Psoas muscle (tissue), 8 donors: Measurements from ENCODE around the gene SUPT4H1. TPM values are rescaled to one million over a fixed set of nuclear protein-coding genes. Genes with fewer than 3 reads are reported as not detected.

Experiments
- ATAC-seq, 4 donors: fragments of 200-7000 bp; cut with Tn5 transposase; one replicate each; pipeline ENCODE4 v1.9.1; 2020; ENCODE audit warnings: moderate library complexity in 3 of 4, mild to moderate bottlenecking in 2 of 4
- DNase-seq, 2 donors: peaks; one replicate each; pipeline ENCODE4 v3.0.0-alpha.2; 2020
- H3K27ac ChIP-seq: fragments of 200-600 bp; one replicate; pipeline ENCODE4 v1.8.0; 2022
- H3K27me3 ChIP-seq, 3 donors: fragments of 200-600 bp in 1 of 3; one replicate each; pipeline versions ENCODE4 v1.6.1 to v1.8.0; 2013 to 2022; ENCODE audit warnings: low read length in 2 of 3, mild to moderate bottlenecking in 2 of 3, moderate library complexity in 1 of 3; ENCODE audit not compliant: insufficient read depth in 3 of 3
- H3K36me3 ChIP-seq, 2 donors: fragments of 200-600 bp in 1 of 2; one replicate each; pipeline versions ENCODE4 v1.6.1 to v1.8.0; 2013 to 2022; ENCODE audit warnings: low read depth in 1 of 2, mild to moderate bottlenecking in 1 of 2, moderate library complexity in 1 of 2; ENCODE audit not compliant: insufficient read depth in 1 of 2
- H3K4me1 ChIP-seq: fragments of 200-600 bp; one replicate; pipeline ENCODE4 v1.8.0; 2022
- H3K4me3 ChIP-seq: fragments of 200-600 bp; one replicate; pipeline ENCODE4 v1.8.0; 2022; ENCODE audit warnings: mild to moderate bottlenecking
- H3K9me3 ChIP-seq: fragments of 200-600 bp; one replicate; pipeline ENCODE4 v1.8.0; 2022
- WGBS, 3 donors: extraction: QIAGEN DNeasy Blood & Tissue Kit; methylation state at CpG; one replicate each; pipeline versions ENCODE4 v1.1.6 to v1.1.7; 2013; 5-methylcytosine and 5-hydroxymethylcytosine counted together
- intact Hi-C, 2 donors: fragments of 100-400 bp; cut with DNase I; formaldehyde crosslinking; loops; one replicate each; pipeline versions ENCODE4 v1.11.0 to v1.14.2; 2022
- polyA plus RNA-seq, 3 donors: library from polyadenylated mRNA; stranded (reverse); fragments of 200-250 nt; gene quantifications; one replicate each; pipeline ENCODE4 v1.2.3, GENCODE V29; 2013
- total RNA-seq, 4 donors: library from RNA; stranded (reverse); fragmentation: NEBNext Ultra II Directional in 2 of 4; extraction: Animal tissue kit (Norgen Biotek cat#: 25700) in 2 of 4; gene quantifications; one replicate each; pipeline versions ENCODE4 v1.2.1 to v1.2.4, GENCODE V29; 2021 to 2023
- TF ChIP-seq, protein P1 (sequence below): fragments of 200-600 bp; IDR thresholded peaks from one replicate; pipeline ENCODE4 v1.8.0; 2022; ENCODE audit warnings: antibody characterized with exemption
- donor health status: healthy with polysubstance abuse.
- donor health status: DM: no; HTN: no; CAD: no; lungs with moderate emphysema.
- donor health status: Bipolar disorder and iron deficiency.
- donor health status: healthy.
- donor health status: DM: yes; HTN: yes; CAD: no.
- donor health status: DM: no; HTN: no; CAD: no.
- donor health status: DM: no; HTN: no; CAD: no.
- donor health status: DM: yes; HTN: yes; CAD: no.

SUPT4H1 gene
- total and polyA plus RNA-seq, 7 donors: 52.1 to 86.8 (median 58.2) TPM

DNA sequence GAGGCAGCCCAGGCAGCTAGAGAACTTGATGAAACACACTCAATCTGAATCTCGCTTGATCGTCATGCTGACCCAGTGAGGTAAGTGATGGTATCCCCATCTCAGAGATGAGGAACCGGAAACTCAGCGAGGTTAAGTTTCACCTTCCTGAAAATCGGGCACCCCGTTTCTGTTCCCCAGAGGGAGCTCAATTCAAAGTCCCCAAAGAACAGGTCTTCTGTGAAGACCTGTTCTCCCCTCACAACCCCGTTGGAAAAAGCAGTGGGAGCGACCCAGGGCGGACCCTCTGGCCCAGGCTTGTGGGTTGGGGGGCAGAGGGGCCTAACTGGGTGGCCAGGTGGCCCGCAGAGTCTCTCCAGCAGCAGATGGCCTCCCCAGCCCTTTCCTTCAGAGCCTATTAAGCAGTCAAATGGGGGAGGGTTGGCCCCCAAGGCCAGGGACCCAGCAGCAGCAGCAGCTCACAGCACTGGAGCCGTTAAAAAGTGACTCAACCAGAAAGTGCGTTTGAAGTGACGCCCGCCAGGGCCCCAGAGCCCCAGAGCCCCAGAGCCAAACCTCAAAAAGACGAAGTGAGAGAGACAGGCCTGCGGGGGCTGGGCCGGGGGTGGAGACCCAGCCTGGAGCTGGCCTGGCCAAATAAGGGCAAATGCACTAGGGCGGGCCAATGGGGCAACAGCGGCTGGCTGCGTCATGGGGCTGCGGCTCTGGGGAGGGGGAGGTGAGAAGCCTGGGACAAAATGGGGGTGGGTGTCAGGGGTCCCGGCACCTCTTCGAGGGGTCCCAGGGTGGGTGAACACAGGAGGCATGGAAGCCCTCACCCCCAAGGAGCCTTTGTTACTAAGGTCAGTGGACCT is 14.2 kb downstream of the SUPT4H1 start:
- TF ChIP-seq, protein P1, sequence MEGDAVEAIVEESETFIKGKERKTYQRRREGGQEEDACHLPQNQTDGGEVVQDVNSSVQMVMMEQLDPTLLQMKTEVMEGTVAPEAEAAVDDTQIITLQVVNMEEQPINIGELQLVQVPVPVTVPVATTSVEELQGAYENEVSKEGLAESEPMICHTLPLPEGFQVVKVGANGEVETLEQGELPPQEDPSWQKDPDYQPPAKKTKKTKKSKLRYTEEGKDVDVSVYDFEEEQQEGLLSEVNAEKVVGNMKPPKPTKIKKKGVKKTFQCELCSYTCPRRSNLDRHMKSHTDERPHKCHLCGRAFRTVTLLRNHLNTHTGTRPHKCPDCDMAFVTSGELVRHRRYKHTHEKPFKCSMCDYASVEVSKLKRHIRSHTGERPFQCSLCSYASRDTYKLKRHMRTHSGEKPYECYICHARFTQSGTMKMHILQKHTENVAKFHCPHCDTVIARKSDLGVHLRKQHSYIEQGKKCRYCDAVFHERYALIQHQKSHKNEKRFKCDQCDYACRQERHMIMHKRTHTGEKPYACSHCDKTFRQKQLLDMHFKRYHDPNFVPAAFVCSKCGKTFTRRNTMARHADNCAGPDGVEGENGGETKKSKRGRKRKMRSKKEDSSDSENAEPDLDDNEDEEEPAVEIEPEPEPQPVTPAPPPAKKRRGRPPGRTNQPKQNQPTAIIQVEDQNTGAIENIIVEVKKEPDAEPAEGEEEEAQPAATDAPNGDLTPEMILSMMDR: no peak
- DNase-seq (peak; percentile 78 to 87), ATAC-seq (peak; percentile 57 to 77 (median 60))
- no peaks in the 10 kb centered on the region for H3K9me3 ChIP-seq
- no peak overlapping the region for H3K4me3 ChIP-seq
- H3K36me3 ChIP-seq: no peaks in the 10 kb centered on the region
- no peaks in the 10 kb centered on the region for H3K4me1 ChIP-seq
- H3K27ac ChIP-seq: peak overlapping the region; percentile 66
- peaks cover 0 to 16% (median 0%) of the 10 kb centered on the region in 3 donors for H3K27me3 ChIP-seq
- intact Hi-C loops: no loop called here
- 30 to 47% (median 32%) methylated on average over 22 to 23 of the region's 23 CpGs for WGBS, 3 donors

DNA sequence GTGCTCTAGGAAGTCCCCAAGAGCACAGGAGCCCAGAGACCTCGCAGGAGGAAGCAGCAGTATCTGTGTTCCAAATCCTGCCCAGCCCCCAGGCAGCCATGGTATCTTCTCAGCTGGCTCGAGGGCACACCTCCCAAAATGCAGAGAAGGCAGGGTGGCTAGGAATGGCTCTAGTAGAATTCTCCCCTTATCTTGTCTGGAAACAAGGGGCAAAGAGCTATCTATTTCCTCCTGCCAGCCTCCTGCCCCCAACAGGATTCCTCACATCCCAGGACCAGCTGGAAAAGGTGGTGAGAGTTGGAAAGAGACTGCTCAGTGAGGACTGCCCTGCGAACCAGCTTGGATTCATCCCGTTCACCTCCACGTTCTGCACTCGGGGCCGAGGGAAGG is 14.8 kb downstream of the SUPT4H1 start:
- Histone ChIP-seq H3K27ac (peak overlapping the region; percentile 66), H3K27me3 (peaks cover 0 to 23% (median 0%) of the 10 kb centered on the region in 3 donors), H3K4me1 (no peaks in the 10 kb centered on the region), H3K36me3 (no peaks in the 10 kb centered on the region), H3K9me3 (no peaks in the 10 kb centered on the region), H3K4me3 (no peak overlapping the region)
- intact Hi-C loops: no loop called here
- ATAC-seq (no peak), DNase-seq (no peak)
- WGBS, 3 donors: 27 to 33% (median 30%) methylated on average over 7 of the region's 7 CpGs
- TF ChIP-seq, protein P1: no peak

GRCh38 chr17:58336456-58337209 is 15.4 kb downstream of the SUPT4H1 start:
- H3K4me3 ChIP-seq: no peak overlapping the region
- ATAC-seq (peak in 1 of 4 donors; percentile 26), DNase-seq (no peak)
- H3K9me3 ChIP-seq: no peaks in the 10 kb centered on the region
- WGBS, 3 donors: 14 to 19% (median 16%) methylated on average over 5 of the region's 5 CpGs
- H3K27me3 ChIP-seq: peaks cover 0 to 23% (median 2%) of the 10 kb centered on the region in 3 donors
- H3K36me3 ChIP-seq: no peaks in the 10 kb centered on the region
- no peaks in the 10 kb centered on the region for H3K4me1 ChIP-seq
- TF ChIP-seq, protein P1: no peak
- intact Hi-C loops: no loop called here
- no peak overlapping the region for H3K27ac ChIP-seq

- WGBS, 3 donors: 57 to 73% (median 70%) methylated on average over 4 of the region's 4 CpGs
- H3K27me3 ChIP-seq: peaks cover 0 to 23% (median 2%) of the 10 kb centered on the region in 3 donors
- intact Hi-C loops: no loop called here
- DNase-seq (no peak), ATAC-seq (no peak)
- H3K36me3 ChIP-seq: no peaks in the 10 kb centered on the region
- H3K4me1 ChIP-seq: no peaks in the 10 kb centered on the region
- H3K27ac ChIP-seq: no peak overlapping the region
- H3K4me3 ChIP-seq: no peak overlapping the region
- no peaks in the 10 kb centered on the region for H3K9me3 ChIP-seq
- TF ChIP-seq, protein P1: no peak
Observed at GRCh38 chr17:58335779-58336455, 16.1 kb downstream of the SUPT4H1 start.
